ENCODE results near the gene SURF2.

- TF ChIP-seq, protein P1, sequence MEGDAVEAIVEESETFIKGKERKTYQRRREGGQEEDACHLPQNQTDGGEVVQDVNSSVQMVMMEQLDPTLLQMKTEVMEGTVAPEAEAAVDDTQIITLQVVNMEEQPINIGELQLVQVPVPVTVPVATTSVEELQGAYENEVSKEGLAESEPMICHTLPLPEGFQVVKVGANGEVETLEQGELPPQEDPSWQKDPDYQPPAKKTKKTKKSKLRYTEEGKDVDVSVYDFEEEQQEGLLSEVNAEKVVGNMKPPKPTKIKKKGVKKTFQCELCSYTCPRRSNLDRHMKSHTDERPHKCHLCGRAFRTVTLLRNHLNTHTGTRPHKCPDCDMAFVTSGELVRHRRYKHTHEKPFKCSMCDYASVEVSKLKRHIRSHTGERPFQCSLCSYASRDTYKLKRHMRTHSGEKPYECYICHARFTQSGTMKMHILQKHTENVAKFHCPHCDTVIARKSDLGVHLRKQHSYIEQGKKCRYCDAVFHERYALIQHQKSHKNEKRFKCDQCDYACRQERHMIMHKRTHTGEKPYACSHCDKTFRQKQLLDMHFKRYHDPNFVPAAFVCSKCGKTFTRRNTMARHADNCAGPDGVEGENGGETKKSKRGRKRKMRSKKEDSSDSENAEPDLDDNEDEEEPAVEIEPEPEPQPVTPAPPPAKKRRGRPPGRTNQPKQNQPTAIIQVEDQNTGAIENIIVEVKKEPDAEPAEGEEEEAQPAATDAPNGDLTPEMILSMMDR (IDR thresholded peaks at IDR 0.05), result no peak
- TF ChIP-seq POLR2A (IDR thresholded peaks at IDR 0.05), result no peak
Measured at GRCh38 chr9:133389562-133389961, 33.2 kb downstream of the SURF2 start.

Measured in heart left ventricle (tissue), 13 donors.